ENCODE measurements around the gene TENM3. TPM values are rescaled to one million over a fixed set of nuclear protein-coding genes. Genes with fewer than 3 reads are reported as not detected.
A peak's percentile ranks its signal among the peaks of the same experiment; 100 is the strongest.

Gene TENM3
- total and polyA plus RNA-seq, 2 donors from 2014 or later: 0.58 to 6.8 TPM

DNA sequence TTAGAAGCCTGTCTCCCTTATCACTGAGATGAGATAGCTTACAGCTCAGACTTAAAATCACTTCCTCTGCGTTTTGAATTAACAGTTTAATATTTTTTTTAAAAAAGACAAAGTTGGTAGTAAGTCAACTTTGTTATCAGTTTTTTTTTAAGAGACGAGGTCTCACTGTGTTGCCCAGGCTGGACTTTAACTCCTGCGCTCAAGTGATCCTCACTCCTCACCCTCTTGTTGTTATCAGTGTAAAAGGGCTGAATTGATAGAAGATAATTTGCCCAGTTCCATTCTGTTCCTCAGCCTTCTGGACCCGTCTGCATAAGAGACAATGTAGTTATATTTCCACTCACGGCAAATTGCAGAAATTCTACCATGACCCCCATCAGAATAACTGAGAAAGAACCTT, 428.5 kb downstream of the TENM3 start:
- intact Hi-C loops (cut with DNase I): no loop called here
- Histone ChIP-seq H3K9ac (ENCODE audit: low read length in 3 of 3) (no peak overlapping the region), H3K4me1 (ENCODE audit: control insufficient read depth in 2 of 3, insufficient read depth in 2 of 3, low read depth in 1 of 3, low read length in 3 of 3) (no peaks in the 10 kb centered on the region), H3K9me3 (ENCODE audit: control insufficient read depth in 2 of 3, insufficient read depth in 1 of 3, low read length in 3 of 3) (no peaks in the 10 kb centered on the region), H3K4me3 (ENCODE audit: low read length in 3 of 3) (no peak overlapping the region), H3K27ac (ENCODE audit: low read depth in 2 of 2, low read length in 2 of 2) (no peak overlapping the region), H3K27me3 (ENCODE audit: control insufficient read depth, insufficient read depth, low read length) (no peaks in the 10 kb centered on the region), H3K36me3 (ENCODE audit: control insufficient read depth in 2 of 3, insufficient read depth in 3 of 3, low read length in 3 of 3) (no peaks in the 10 kb centered on the region)
- TF ChIP-seq, protein P1, sequence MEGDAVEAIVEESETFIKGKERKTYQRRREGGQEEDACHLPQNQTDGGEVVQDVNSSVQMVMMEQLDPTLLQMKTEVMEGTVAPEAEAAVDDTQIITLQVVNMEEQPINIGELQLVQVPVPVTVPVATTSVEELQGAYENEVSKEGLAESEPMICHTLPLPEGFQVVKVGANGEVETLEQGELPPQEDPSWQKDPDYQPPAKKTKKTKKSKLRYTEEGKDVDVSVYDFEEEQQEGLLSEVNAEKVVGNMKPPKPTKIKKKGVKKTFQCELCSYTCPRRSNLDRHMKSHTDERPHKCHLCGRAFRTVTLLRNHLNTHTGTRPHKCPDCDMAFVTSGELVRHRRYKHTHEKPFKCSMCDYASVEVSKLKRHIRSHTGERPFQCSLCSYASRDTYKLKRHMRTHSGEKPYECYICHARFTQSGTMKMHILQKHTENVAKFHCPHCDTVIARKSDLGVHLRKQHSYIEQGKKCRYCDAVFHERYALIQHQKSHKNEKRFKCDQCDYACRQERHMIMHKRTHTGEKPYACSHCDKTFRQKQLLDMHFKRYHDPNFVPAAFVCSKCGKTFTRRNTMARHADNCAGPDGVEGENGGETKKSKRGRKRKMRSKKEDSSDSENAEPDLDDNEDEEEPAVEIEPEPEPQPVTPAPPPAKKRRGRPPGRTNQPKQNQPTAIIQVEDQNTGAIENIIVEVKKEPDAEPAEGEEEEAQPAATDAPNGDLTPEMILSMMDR (IDR thresholded peaks at IDR 0.05; ENCODE audit: borderline replicate concordance, extremely low read depth, insufficient read depth): no peak
- DNase-seq: no peak
- no peak for FAIRE-seq

DNA sequence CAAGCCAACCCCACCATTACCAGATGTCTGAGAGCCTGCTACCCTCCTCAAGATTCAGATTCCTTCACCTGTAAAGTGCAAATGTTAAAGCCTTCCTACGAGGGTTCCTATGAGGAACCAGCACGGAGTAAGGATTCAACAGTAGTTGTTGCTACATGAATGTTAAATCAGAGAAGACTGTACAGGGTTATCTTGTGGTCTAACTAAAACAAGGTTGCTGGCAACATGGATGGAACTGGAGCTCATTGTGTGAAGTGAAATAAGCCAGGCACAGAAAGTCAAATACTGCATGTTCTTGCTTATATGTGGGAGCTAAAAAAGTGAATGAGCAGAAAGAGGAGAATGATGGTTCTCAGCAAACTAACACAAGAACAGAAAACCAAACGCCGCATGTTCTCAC, 435.4 kb downstream of the TENM3 start:
- H3K4me1 ChIP-seq (ENCODE audit: control insufficient read depth in 2 of 3, insufficient read depth in 2 of 3, low read depth in 1 of 3, low read length in 3 of 3): no peaks in the 10 kb centered on the region
- no peak for FAIRE-seq
- no peak overlapping the region for H3K9ac ChIP-seq (ENCODE audit: low read length in 3 of 3)
- H3K27me3 ChIP-seq (ENCODE audit: control insufficient read depth, insufficient read depth, low read length): no peaks in the 10 kb centered on the region
- no peaks in the 10 kb centered on the region for H3K36me3 ChIP-seq (ENCODE audit: control insufficient read depth in 2 of 3, insufficient read depth in 3 of 3, low read length in 3 of 3)
- TF ChIP-seq, protein P1 (IDR thresholded peaks at IDR 0.05; ENCODE audit: borderline replicate concordance, extremely low read depth, insufficient read depth): no peak
- no peaks in the 10 kb centered on the region for H3K9me3 ChIP-seq (ENCODE audit: control insufficient read depth in 2 of 3, insufficient read depth in 1 of 3, low read length in 3 of 3)
- intact Hi-C loops (cut with DNase I): no loop called here
- DNase-seq: no peak
- no peak overlapping the region for H3K27ac ChIP-seq (ENCODE audit: low read depth in 2 of 2, low read length in 2 of 2)
- no peak overlapping the region for H3K4me3 ChIP-seq (ENCODE audit: low read length in 3 of 3)

- Histone ChIP-seq H3K4me1 (ENCODE audit: control insufficient read depth in 2 of 3, insufficient read depth in 2 of 3, low read depth in 1 of 3, low read length in 3 of 3) (no peaks in the 10 kb centered on the region), H3K27ac (ENCODE audit: low read depth in 2 of 2, low read length in 2 of 2) (no peak overlapping the region), H3K4me3 (ENCODE audit: low read length in 3 of 3) (no peak overlapping the region), H3K27me3 (ENCODE audit: control insufficient read depth, insufficient read depth, low read length) (no peaks in the 10 kb centered on the region), H3K9ac (ENCODE audit: low read length in 3 of 3) (no peak overlapping the region), H3K36me3 (ENCODE audit: control insufficient read depth in 2 of 3, insufficient read depth in 3 of 3, low read length in 3 of 3) (no peaks in the 10 kb centered on the region), H3K9me3 (ENCODE audit: control insufficient read depth in 2 of 3, insufficient read depth in 1 of 3, low read length in 3 of 3) (no peaks in the 10 kb centered on the region)
- DNase-seq: no peak
- intact Hi-C loops (cut with DNase I): no loop called here
- FAIRE-seq: no peak
- TF ChIP-seq, protein P1 (IDR thresholded peaks at IDR 0.05; ENCODE audit: borderline replicate concordance, extremely low read depth, insufficient read depth): no peak
Measured at GRCh38 chr4:182679533-182679932, 436.3 kb downstream of the TENM3 start.

DNA sequence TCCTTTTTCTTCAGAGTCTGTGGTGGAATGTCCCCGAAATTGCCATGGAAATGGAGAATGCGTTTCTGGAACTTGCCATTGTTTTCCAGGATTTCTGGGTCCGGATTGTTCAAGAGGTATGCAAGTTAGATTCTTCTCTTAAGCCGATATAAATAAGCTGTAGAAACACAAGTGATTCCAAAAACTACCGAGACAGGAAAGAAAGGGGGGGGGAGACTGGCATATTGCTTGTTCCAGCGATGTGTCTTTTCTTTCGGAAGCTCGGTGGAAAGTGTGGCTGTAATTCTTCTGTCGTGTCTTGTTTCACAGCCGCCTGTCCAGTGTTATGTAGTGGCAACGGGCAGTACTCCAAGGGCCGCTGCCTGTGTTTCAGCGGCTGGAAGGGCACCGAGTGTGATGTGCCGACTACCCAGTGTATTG, 437.0 kb downstream of the TENM3 start:
- Histone ChIP-seq H3K4me1 (ENCODE audit: control insufficient read depth in 2 of 3, insufficient read depth in 2 of 3, low read depth in 1 of 3, low read length in 3 of 3) (no peaks in the 10 kb centered on the region), H3K36me3 (ENCODE audit: control insufficient read depth in 2 of 3, insufficient read depth in 3 of 3, low read length in 3 of 3) (no peaks in the 10 kb centered on the region), H3K27ac (ENCODE audit: low read depth in 2 of 2, low read length in 2 of 2) (no peak overlapping the region), H3K27me3 (ENCODE audit: control insufficient read depth, insufficient read depth, low read length) (no peaks in the 10 kb centered on the region), H3K4me3 (ENCODE audit: low read length in 3 of 3) (no peak overlapping the region), H3K9me3 (ENCODE audit: control insufficient read depth in 2 of 3, insufficient read depth in 1 of 3, low read length in 3 of 3) (no peaks in the 10 kb centered on the region), H3K9ac (ENCODE audit: low read length in 3 of 3) (no peak overlapping the region)
- peak; percentile 44 to 79 (median 65) for DNase-seq
- TF ChIP-seq, protein P1 (IDR thresholded peaks at IDR 0.05; ENCODE audit: borderline replicate concordance, extremely low read depth, insufficient read depth): no peak
- FAIRE-seq: no peak
- intact Hi-C loops (cut with DNase I): no loop called here
